Upper lobe of left lung (tissue), 6 donors: Measurements from ENCODE around the gene MRNIP. TPM values are rescaled to one million over a fixed set of nuclear protein-coding genes. Genes with fewer than 3 reads are reported as not detected.
A peak's percentile ranks its signal among the peaks of the same experiment; 100 is the strongest.

Experiments used
- ATAC-seq, 2 donors: fragments of 200-7000 bp; cut with Tn5 transposase; one replicate each; pipeline ENCODE4 v1.9.1; 2022; ENCODE audit warnings: mild to moderate bottlenecking in 2 of 2, moderate library complexity in 2 of 2; ENCODE audit not compliant: low FRiP score in 2 of 2
- DNase-seq, 2 donors: peaks; one replicate each; pipeline ENCODE4 v3.0.0-alpha.2; 2019 to 2020
- H3K27ac ChIP-seq, 4 donors: fragments of 200-600 bp; sonication (generic); one replicate each; pipeline ENCODE4 v1.5.1; 2016 to 2019
- H3K27me3 ChIP-seq, 4 donors: fragments of 200-600 bp; sonication (generic); one replicate each; pipeline ENCODE4 v1.5.1; 2017 to 2019
- H3K36me3 ChIP-seq, 4 donors: fragments of 200-600 bp; sonication (generic); one replicate each; pipeline ENCODE4 v1.5.1; 2016 to 2019
- H3K4me1 ChIP-seq, 4 donors: fragments of 200-600 bp; sonication (generic); one replicate each; pipeline ENCODE4 v1.5.1; 2018 to 2019
- H3K4me3 ChIP-seq, 4 donors: fragments of 200-600 bp; sonication (generic); one replicate each; pipeline ENCODE4 v1.5.1; 2017 to 2019; ENCODE audit warnings: mild to moderate bottlenecking in 2 of 4, moderate library complexity in 1 of 4
- H3K9me3 ChIP-seq, 4 donors: fragments of 200-600 bp; sonication (generic); one replicate each; pipeline ENCODE4 v1.5.1; 2018 to 2019
- EP300 ChIP-seq, 4 donors: sonication (generic); formaldehyde crosslinking; IDR thresholded peaks; one replicate each; pipeline ENCODE4 v1.5.1; 2017; ENCODE audit warnings: antibody characterized with exemption in 4 of 4, control low read depth in 2 of 4
- POLR2A ChIP-seq, 4 donors: fragments of 450-650 bp; IDR thresholded peaks; one replicate each; pipeline ENCODE4 v1.5.1; 2016 to 2017; ENCODE audit warnings: antibody characterized with exemption in 4 of 4, mild to moderate bottlenecking in 2 of 4
- POLR2AphosphoS5 ChIP-seq, 2 donors: sonication (generic); formaldehyde crosslinking; IDR thresholded peaks; one replicate each; pipeline ENCODE4 v1.5.1; 2017; ENCODE audit warnings: antibody characterized with exemption in 2 of 2
- WGBS, 2 donors: methylation state at CpG; one replicate each; pipeline ENCODE4 v1.1.5; 2017 to 2018; 5-methylcytosine and 5-hydroxymethylcytosine counted together
- total RNA-seq, 6 donors: library from RNA; depleted of rRNA in 4 of 6; stranded (reverse); fragments of >200 nt in 4 of 6; gene quantifications; one replicate each; pipeline versions ENCODE4 v1.1.0 to v1.2.1, GENCODE V29; 2016 to 2021
- TF ChIP-seq, protein P1 (sequence below), 6 experiments: fragments of 450-650 bp in 4 of 6; fragments of 200-600 bp in 2 of 6; sonication (generic) in 2 of 6; IDR thresholded peaks; one replicate each; pipeline ENCODE4 v1.5.1; 2016 to 2019; ENCODE audit warnings: antibody characterized with exemption in 6 of 6
- donor health status: DM: no; HTN: no; CAD: no; lungs with moderate emphysema.
- donor health status: DM: no; HTN: yes; CAD: no; lungs with severe emphysema.

MRNIP gene
- total RNA-seq, 6 donors from 2014 or later: 20.7 to 142 (median 33.2) TPM

DNA sequence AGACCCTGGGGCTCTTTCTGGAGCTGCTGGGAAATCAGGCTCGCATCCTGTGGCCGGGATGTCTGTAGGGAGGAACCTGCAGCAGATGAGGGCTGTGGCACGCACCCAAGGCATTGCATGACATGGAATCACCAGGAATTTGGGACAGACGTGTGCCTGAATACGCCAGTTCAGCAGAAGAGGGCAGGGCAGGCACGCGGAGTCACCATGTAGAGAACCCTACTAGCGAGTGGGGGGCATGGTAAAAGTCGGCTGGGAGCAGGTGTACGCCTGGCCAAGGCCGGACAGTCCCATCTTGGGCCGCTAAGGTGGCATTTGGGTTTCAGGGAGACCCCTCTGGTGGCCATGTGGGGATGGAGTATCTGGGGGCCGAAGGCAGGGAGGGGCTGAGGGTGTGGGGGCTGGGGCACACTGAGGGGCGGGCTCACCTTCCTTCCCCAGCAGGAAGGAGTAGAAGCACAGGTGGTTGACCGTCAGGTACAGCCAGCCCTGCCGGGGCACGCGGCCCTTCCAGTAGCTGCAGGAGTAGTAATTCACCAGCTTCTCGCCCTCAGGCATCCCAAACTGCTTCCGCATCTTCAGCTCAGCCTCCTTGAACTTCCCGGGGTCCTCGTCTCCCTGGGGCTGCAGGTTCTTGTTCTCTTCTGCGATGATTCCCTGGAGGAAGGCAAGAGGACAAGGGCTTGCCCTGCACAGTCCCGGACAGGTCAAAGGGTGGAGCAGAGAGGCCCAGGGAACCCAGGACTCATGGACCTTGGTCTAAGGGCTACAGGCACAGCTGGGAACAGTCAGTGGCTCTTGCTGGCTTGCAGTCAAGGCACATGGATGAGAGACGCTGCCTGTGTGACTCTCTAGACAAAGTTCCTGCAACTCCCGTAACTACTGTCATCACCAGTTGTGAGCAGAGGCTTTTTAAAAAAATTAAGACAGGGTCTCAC, 35.6 kb upstream of the MRNIP start:
- Histone ChIP-seq H3K4me1 (no peaks in the 10 kb centered on the region), H3K9me3 (no peaks in the 10 kb centered on the region), H3K36me3 (peaks cover 40 to 100% (median 86%) of the 10 kb centered on the region in 4 donors), H3K27me3 (no peaks in the 10 kb centered on the region), H3K27ac (no peak overlapping the region), H3K4me3 (no peak overlapping the region)
- 94% methylated on average over 13 to 25 of the region's 26 CpGs for WGBS, 2 donors
- TF ChIP-seq, protein P1, sequence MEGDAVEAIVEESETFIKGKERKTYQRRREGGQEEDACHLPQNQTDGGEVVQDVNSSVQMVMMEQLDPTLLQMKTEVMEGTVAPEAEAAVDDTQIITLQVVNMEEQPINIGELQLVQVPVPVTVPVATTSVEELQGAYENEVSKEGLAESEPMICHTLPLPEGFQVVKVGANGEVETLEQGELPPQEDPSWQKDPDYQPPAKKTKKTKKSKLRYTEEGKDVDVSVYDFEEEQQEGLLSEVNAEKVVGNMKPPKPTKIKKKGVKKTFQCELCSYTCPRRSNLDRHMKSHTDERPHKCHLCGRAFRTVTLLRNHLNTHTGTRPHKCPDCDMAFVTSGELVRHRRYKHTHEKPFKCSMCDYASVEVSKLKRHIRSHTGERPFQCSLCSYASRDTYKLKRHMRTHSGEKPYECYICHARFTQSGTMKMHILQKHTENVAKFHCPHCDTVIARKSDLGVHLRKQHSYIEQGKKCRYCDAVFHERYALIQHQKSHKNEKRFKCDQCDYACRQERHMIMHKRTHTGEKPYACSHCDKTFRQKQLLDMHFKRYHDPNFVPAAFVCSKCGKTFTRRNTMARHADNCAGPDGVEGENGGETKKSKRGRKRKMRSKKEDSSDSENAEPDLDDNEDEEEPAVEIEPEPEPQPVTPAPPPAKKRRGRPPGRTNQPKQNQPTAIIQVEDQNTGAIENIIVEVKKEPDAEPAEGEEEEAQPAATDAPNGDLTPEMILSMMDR (IDR thresholded peaks at IDR 0.05): no peak
- TF ChIP-seq POLR2AphosphoS5 (IDR thresholded peaks at IDR 0.05) (no peak), POLR2A (IDR thresholded peaks at IDR 0.05) (no peak), EP300 (IDR thresholded peaks at IDR 0.05) (no peak)
- ATAC-seq: no peak
- peak in 1 of 2 donors; percentile 53 for DNase-seq

DNA sequence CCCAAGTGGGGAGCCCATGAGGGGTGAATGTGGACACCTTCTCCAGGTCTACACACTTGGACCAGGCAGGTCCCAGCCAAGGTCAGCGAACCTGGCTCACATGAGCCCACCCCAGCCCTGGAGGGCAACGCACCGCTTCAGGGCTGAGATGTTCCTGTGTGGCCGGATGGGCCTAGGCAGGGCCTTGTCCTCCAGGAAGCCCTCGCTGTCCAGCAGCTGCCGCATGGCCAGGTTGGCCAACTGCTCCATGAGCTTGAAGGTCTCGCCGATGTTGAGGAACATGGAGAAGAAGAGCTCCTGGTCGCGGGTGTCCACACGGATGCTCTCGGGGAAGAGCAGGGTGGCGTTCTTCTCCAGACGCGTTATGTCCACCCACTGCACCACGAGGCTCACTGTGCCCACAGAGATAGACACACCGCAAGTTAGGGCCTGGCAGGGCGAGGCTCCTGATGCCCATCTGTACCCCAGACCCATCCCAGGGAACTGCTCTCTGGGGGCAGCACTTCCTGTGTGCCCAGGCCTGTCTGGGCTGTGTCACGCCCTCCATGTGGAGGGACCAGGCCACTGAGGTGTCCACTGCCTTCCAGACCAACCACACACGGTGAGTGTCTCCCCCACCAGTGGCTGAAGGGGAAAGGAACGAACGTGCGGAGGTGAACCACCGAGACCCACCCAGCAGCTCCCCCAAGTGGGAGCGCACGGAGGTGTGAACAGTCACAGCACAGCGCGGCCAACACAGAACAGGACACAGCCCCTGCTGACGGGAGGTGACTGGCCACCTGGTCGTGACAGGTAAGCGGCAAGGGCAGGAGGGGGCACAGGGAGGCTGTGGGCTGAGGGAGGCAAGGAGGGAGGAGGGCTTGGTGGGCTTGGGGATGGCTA, 34.7 kb upstream of the MRNIP start:
- H3K9me3 ChIP-seq: no peaks in the 10 kb centered on the region

DNA sequence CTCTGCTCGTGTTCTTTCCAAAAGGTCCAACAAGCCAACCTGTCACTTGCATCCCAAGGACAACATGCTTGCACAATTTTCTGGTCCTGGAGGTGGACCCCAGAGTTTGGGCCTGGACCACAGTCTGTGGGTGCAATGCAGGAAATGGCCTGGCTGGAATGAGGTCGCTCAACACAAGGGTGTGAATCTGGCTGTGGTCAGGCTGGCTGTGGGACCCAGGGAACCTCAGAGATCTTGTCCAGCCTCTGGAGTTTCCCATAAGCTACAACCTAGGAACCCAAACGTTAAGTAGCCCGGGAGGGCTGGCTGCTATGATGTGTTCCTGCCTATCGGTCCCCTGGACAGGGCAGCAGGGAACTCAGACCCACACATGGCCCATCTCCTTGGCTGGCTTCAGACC, 33.6 kb upstream of the MRNIP start:
- 86 to 100% methylated on average over 2 to 5 of the region's 5 CpGs for WGBS, 2 donors
- peaks cover 24 to 99% (median 86%) of the 10 kb centered on the region in 4 donors for H3K36me3 ChIP-seq

More for the DNA sequence above, 34.7 kb upstream of the MRNIP start:
- Histone ChIP-seq H3K4me3 (no peak overlapping the region), H3K27ac (no peak overlapping the region), H3K36me3 (peaks cover 34 to 99% (median 85%) of the 10 kb centered on the region in 4 donors), H3K4me1 (no peaks in the 10 kb centered on the region), H3K27me3 (no peaks in the 10 kb centered on the region)
- TF ChIP-seq POLR2AphosphoS5 (IDR thresholded peaks at IDR 0.05) (no peak), EP300 (IDR thresholded peaks at IDR 0.05) (no peak), POLR2A (IDR thresholded peaks at IDR 0.05) (no peak)
- TF ChIP-seq, protein P1 (IDR thresholded peaks at IDR 0.05): no peak
- ATAC-seq: no peak
- 92 to 93% methylated on average over 18 to 30 of the region's 31 CpGs for WGBS, 2 donors
- peak in 1 of 2 donors; percentile 60 for DNase-seq

More for the DNA sequence above, 33.6 kb upstream of the MRNIP start:
- Histone ChIP-seq H3K27me3 (no peaks in the 10 kb centered on the region), H3K4me3 (no peak overlapping the region), H3K9me3 (no peaks in the 10 kb centered on the region), H3K27ac (no peak overlapping the region), H3K4me1 (no peaks in the 10 kb centered on the region)
- TF ChIP-seq POLR2A (IDR thresholded peaks at IDR 0.05) (no peak), POLR2AphosphoS5 (IDR thresholded peaks at IDR 0.05) (no peak), EP300 (IDR thresholded peaks at IDR 0.05) (no peak)
- TF ChIP-seq, protein P1 (IDR thresholded peaks at IDR 0.05): no peak
- ATAC-seq (no peak), DNase-seq (no peak)
